Measurements from ENCODE around the gene GADD45GIP1. TPM values are rescaled to one million over a fixed set of nuclear protein-coding genes. Genes with fewer than 3 reads are reported as not detected.

Gene GADD45GIP1
- polyA plus RNA-seq, 1 experiment = 31.6 TPM

DNA sequence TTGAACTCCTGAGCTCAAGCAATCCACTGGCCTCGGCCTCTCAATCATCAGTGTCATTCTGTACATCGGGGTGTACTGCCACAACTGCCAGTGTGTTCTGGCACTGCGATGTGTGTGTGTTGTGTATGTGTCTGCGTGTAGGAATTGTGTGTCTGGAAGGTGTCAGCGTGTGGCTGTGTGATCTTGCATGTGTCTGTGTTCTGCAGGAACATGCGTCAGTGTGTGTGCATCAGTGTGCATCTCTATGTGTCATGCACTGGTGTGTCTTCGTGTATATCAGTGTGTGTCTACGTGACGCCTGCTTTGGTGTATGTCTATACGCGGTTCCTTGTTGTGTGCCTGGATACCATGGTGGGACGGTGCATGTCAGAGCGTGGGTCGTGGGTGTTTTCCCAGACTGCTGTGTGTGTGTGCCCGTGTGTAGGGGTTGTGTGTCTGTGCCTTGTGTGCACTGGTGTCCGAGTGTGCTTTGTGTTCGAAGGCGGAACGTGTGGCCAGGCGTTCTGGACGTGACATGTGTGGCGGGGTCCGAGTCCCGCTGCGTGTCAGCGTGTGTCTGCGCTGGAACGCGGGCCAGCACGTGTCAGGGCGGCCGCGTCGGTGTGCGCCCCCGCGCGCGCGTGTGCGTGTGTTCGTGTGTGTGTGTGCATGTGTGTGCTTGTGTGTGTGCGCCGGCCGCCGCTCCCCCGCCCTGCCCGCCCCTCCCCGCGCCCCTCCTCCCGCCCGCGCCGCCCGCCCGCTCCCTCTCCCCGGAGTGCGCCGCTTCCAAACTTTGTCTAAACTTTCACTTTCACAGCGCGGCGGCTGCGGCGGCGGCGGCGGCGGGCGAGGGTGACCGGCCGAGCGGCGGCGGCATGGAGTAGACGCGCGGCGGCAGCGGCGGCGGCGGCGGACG lies 37.9 kb upstream of the GADD45GIP1 start, which contains the start of gene NFIX:
TSS of gene NFIX (plus strand) at position 775 of the 895 bp plus-strand sequence. CDS start 363 bp downstream, outside the sequence.
- ChIA-PET CTCF (interaction anchor here (0.7 to 1.9 kb wide), 3 partner anchors 11 to 67 kb away, joined by 3 to 6 read pairs (median 4); no protein-coding TSS in a partner anchor), POLR2A (interaction anchor here (1.0 to 1.3 kb wide), 2 partner anchors 18 to 28 kb away, joined by 4 to 5 read pairs; no protein-coding TSS in a partner anchor)
- Histone ChIP-seq H3K27me3 (ENCODE audit: control insufficient read depth, insufficient read depth, low read length) (no peaks in the 10 kb centered on the region), H3K9me3 (ENCODE audit: control insufficient read depth, insufficient read depth, low read length) (no peaks in the 10 kb centered on the region; the same call in 1 of the 2 replicates), H3K27ac (ENCODE audit: low read depth, low read length) (no peak within 1 kb of the TSS), H3K4me3 (ENCODE audit: low read depth, low read length) (peak within 1 kb of the TSS; percentile 89)
- TF ChIP-seq, protein P1, sequence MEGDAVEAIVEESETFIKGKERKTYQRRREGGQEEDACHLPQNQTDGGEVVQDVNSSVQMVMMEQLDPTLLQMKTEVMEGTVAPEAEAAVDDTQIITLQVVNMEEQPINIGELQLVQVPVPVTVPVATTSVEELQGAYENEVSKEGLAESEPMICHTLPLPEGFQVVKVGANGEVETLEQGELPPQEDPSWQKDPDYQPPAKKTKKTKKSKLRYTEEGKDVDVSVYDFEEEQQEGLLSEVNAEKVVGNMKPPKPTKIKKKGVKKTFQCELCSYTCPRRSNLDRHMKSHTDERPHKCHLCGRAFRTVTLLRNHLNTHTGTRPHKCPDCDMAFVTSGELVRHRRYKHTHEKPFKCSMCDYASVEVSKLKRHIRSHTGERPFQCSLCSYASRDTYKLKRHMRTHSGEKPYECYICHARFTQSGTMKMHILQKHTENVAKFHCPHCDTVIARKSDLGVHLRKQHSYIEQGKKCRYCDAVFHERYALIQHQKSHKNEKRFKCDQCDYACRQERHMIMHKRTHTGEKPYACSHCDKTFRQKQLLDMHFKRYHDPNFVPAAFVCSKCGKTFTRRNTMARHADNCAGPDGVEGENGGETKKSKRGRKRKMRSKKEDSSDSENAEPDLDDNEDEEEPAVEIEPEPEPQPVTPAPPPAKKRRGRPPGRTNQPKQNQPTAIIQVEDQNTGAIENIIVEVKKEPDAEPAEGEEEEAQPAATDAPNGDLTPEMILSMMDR (IDR thresholded peaks at IDR 0.05; ENCODE audit: low read depth, low read length) = no peak
- no peak for DNase-seq (ENCODE audit: low read depth, low spot score)

DNA sequence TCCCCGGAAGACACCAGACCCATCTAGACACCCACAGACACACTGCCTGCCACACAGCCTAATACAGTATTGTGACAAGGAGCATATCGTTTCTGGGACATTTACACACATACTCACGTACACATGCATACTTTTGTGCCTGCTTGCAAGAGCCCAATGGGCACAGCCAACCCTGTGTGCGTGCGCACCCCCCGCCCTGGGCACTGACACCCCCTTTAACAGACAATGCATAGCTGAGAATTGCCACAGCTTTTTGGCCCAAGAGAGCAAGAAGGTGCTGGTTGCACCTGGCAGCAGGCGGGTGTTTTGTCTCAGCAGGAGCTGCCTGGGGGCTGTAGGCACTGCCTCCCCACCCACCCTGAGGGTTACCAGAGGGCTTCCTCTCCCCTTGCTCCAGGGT lies 36.5 kb upstream of the GADD45GIP1 start:
- ChIA-PET CTCF (interaction anchor here (0.6 to 1.9 kb wide), 4 partner anchors 10 to 101 kb away, joined by 4 to 6 read pairs (median 4); no protein-coding TSS in a partner anchor), POLR2A (no interaction called here)
- TF ChIP-seq, protein P1 (IDR thresholded peaks at IDR 0.05; ENCODE audit: low read depth, low read length) = no peak
- Histone ChIP-seq H3K9me3 (ENCODE audit: control insufficient read depth, insufficient read depth, low read length) (peaks cover 8% of the 10 kb centered on the region; the same call in 1 of the 2 replicates), H3K27ac (ENCODE audit: low read depth, low read length) (no peak overlapping the region), H3K27me3 (ENCODE audit: control insufficient read depth, insufficient read depth, low read length) (no peaks in the 10 kb centered on the region), H3K4me3 (ENCODE audit: low read depth, low read length) (no peak overlapping the region)
- no peak for DNase-seq (ENCODE audit: low read depth, low spot score)

DNA sequence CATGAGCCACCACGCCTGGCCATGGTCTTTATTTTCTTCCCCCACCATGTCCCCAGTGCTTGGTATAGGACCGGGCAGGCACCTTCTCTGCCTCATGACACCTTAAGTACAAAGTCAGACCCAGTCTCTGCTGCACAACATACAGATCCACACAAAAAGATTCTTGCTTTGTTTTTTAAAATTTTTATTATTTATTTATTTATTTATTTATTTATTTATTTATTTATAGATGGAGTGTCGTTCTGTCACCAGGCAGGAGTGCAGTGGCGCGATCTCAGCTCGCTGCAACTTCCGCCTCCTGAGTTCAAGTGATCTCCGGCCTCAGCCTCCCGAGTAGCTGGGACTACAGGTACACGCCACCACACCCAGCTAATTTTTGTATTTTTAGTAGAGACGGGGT lies 35.7 kb upstream of the GADD45GIP1 start:
- no peak for DNase-seq (ENCODE audit: low read depth, low spot score)
- Histone ChIP-seq H3K27ac (ENCODE audit: low read depth, low read length) (no peak overlapping the region), H3K4me3 (ENCODE audit: low read depth, low read length) (no peak overlapping the region), H3K27me3 (ENCODE audit: control insufficient read depth, insufficient read depth, low read length) (no peaks in the 10 kb centered on the region), H3K9me3 (ENCODE audit: control insufficient read depth, insufficient read depth, low read length) (peaks cover 8% of the 10 kb centered on the region; the same call in 1 of the 2 replicates)
- TF ChIP-seq, protein P1 (IDR thresholded peaks at IDR 0.05; ENCODE audit: low read depth, low read length) = no peak
- ChIA-PET CTCF (interaction anchor here (1.9 kb wide), 1 partner anchor 69 kb away, joined by 6 read pairs; no protein-coding TSS in a partner anchor), POLR2A (no interaction called here)

DNA sequence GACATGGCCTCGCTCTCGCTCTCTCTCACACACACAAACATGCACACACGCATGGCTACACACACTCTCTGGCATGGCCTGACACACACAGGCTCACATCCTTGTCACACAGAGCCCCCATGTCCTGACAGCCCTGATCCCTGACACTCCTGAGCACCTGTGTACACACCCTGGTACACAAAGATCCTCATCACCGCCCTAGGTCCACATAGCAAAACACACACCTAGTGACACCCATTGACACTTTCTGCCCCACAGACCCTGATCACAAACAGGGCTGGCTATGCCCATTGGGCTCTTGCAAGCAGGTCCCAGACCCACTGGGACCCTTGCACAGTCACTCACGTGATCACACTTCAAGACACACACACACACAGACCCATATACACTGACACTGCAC lies 34.3 kb upstream of the GADD45GIP1 start:
- POLR2A ChIA-PET = interaction anchor here (0.6 kb wide), 1 partner anchor 32 kb away, joined by 3 read pairs; no protein-coding TSS in a partner anchor
- no peak for DNase-seq (ENCODE audit: low read depth, low spot score)
- no peaks in the 10 kb centered on the region for H3K27me3 ChIP-seq (ENCODE audit: control insufficient read depth, insufficient read depth, low read length)

More for the DNA sequence above, 34.3 kb upstream of the GADD45GIP1 start:
- H3K4me3 ChIP-seq (ENCODE audit: low read depth, low read length) = no peak overlapping the region
- H3K27ac ChIP-seq (ENCODE audit: low read depth, low read length) = no peak overlapping the region
- CTCF ChIA-PET = no interaction called here
- TF ChIP-seq, protein P1 (IDR thresholded peaks at IDR 0.05; ENCODE audit: low read depth, low read length) = no peak
- H3K9me3 ChIP-seq (ENCODE audit: control insufficient read depth, insufficient read depth, low read length) = peaks cover 8% of the 10 kb centered on the region; the same call in 1 of the 2 replicates

All from AG04450 (cell line).